ENCODE measurements around the gene SLK. TPM values are rescaled to one million over a fixed set of nuclear protein-coding genes. Genes with fewer than 3 reads are reported as not detected.

SLK gene
- total and polyA plus RNA-seq, 7 donors, result 15.6 to 96.1 (median 72.1) TPM

- no peaks in the 10 kb centered on the region for H3K9me3 ChIP-seq
- 89 to 91% methylated on average over 8 of the region's 8 CpGs for WGBS, 2 donors
- DNase-seq, result no peak
- no peak overlapping the region for H3K4me3 ChIP-seq
- H3K27ac ChIP-seq, result no peak overlapping the region
- no peak for TF ChIP-seq POLR2A (IDR thresholded peaks at IDR 0.05)
- TF ChIP-seq, protein P1, sequence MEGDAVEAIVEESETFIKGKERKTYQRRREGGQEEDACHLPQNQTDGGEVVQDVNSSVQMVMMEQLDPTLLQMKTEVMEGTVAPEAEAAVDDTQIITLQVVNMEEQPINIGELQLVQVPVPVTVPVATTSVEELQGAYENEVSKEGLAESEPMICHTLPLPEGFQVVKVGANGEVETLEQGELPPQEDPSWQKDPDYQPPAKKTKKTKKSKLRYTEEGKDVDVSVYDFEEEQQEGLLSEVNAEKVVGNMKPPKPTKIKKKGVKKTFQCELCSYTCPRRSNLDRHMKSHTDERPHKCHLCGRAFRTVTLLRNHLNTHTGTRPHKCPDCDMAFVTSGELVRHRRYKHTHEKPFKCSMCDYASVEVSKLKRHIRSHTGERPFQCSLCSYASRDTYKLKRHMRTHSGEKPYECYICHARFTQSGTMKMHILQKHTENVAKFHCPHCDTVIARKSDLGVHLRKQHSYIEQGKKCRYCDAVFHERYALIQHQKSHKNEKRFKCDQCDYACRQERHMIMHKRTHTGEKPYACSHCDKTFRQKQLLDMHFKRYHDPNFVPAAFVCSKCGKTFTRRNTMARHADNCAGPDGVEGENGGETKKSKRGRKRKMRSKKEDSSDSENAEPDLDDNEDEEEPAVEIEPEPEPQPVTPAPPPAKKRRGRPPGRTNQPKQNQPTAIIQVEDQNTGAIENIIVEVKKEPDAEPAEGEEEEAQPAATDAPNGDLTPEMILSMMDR (IDR thresholded peaks at IDR 0.05), result no peak
- intact Hi-C loops (cut with DNase I), result no loop called here
- no peaks in the 10 kb centered on the region for H3K4me1 ChIP-seq
- peaks cover 11 to 81% (median 21%) of the 10 kb centered on the region in 4 donors for H3K36me3 ChIP-seq
- H3K27me3 ChIP-seq, result no peaks in the 10 kb centered on the region
Measured at GRCh38 chr10:104005172-104005863, 38.4 kb downstream of the SLK start.

- DNase-seq, result no peak
- Histone ChIP-seq H3K27ac (no peak overlapping the region), H3K36me3 (peaks cover 0 to 41% (median 0%) of the 10 kb centered on the region in 4 donors), H3K4me3 (no peak overlapping the region), H3K9me3 (no peaks in the 10 kb centered on the region), H3K4me1 (no peaks in the 10 kb centered on the region), H3K27me3 (no peaks in the 10 kb centered on the region)
- intact Hi-C loops (cut with DNase I), result no loop called here
- TF ChIP-seq POLR2AphosphoS5 (IDR thresholded peaks at IDR 0.05), result no peak
- TF ChIP-seq, protein P1 (IDR thresholded peaks at IDR 0.05), result no peak
- WGBS, 2 donors, result 54 to 93% methylated on average over 2 of the region's 2 CpGs
Measured at GRCh38 chr10:104011904-104012303, 45.0 kb downstream of the SLK start.

DNA sequence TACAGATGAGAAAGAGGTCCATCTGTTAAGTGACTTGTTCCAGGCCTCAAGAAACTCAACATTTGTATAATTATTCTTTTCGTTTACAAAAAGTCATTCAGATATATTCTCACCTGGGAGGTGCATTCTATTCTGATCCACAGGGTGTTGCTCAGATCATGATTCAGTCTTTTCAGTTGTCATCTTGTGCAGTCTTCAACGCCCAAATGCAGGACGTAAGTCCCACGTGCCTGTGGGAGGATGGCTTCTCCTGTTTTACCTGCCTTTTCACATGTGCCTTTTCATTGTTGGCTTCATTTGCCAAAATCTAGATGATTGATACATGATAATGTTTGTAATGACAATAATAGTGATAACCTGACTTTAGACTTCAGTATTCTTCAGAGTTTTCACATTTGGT is 46.5 kb downstream of the SLK start:
- peaks cover 0 to 43% (median 4%) of the 10 kb centered on the region in 4 donors for H3K36me3 ChIP-seq
- H3K4me1 ChIP-seq, result no peaks in the 10 kb centered on the region
- DNase-seq, result no peak
- H3K27ac ChIP-seq, result no peak overlapping the region
- intact Hi-C loops (cut with DNase I), result no loop called here
- 95 to 96% methylated on average over 4 of the region's 4 CpGs for WGBS, 2 donors
- no peaks in the 10 kb centered on the region for H3K27me3 ChIP-seq
- H3K4me3 ChIP-seq, result no peak overlapping the region
- no peaks in the 10 kb centered on the region for H3K9me3 ChIP-seq
- no peak for TF ChIP-seq POLR2AphosphoS5 (IDR thresholded peaks at IDR 0.05)
- TF ChIP-seq POLR2A (IDR thresholded peaks at IDR 0.05), result no peak
- no peak for TF ChIP-seq EP300 (IDR thresholded peaks at IDR 0.05)
- TF ChIP-seq, protein P1 (IDR thresholded peaks at IDR 0.05), result no peak

- TF ChIP-seq, protein P1 (IDR thresholded peaks at IDR 0.05), result no peak
- TF ChIP-seq POLR2A (IDR thresholded peaks at IDR 0.05), result no peak
- no peak for TF ChIP-seq EP300 (IDR thresholded peaks at IDR 0.05)
- TF ChIP-seq POLR2AphosphoS5 (IDR thresholded peaks at IDR 0.05), result no peak
- Histone ChIP-seq H3K27me3 (no peaks in the 10 kb centered on the region), H3K36me3 (peaks cover 0 to 46% (median 8%) of the 10 kb centered on the region in 4 donors), H3K9me3 (no peaks in the 10 kb centered on the region), H3K4me1 (no peaks in the 10 kb centered on the region), H3K27ac (no peak overlapping the region), H3K4me3 (no peak overlapping the region)
- DNase-seq, result no peak
- WGBS, 2 donors, result 86 to 93% methylated on average over 2 of the region's 2 CpGs
- intact Hi-C loops (cut with DNase I), result no loop called here
Measured at GRCh38 chr10:104014176-104014575, 47.2 kb downstream of the SLK start.

- H3K4me1 ChIP-seq, result no peaks in the 10 kb centered on the region
- WGBS, 2 donors, result 83 to 84% methylated on average over 1 of the region's 1 CpG
- intact Hi-C loops (cut with DNase I), result no loop called here
- TF ChIP-seq EP300 (IDR thresholded peaks at IDR 0.05), result no peak
- TF ChIP-seq, protein P1 (IDR thresholded peaks at IDR 0.05), result no peak
- TF ChIP-seq POLR2AphosphoS5 (IDR thresholded peaks at IDR 0.05), result no peak
- H3K27me3 ChIP-seq, result no peaks in the 10 kb centered on the region
- no peak for DNase-seq
- peaks cover 10 to 53% (median 24%) of the 10 kb centered on the region in 4 donors for H3K36me3 ChIP-seq
- no peak overlapping the region for H3K4me3 ChIP-seq
- no peak overlapping the region for H3K27ac ChIP-seq
- H3K9me3 ChIP-seq, result no peaks in the 10 kb centered on the region
Measured at GRCh38 chr10:104016661-104017060, 49.7 kb downstream of the SLK start.
